HG02973 (cell line): ENCODE measurements around the gene DLGAP1.

Source experiments
- ATAC-seq: cut with Tn5 transposase; IDR thresholded peaks from one replicate; pipeline ENCODE4 v1.9.1; 2021; ENCODE audit warnings: moderate library complexity; ENCODE audit not compliant: unreplicated experiment

The DLGAP1 gene

GRCh38 chr18:3449512-3450011 is 1005.5 kb downstream of the DLGAP1 start:
- peak; percentile 11 for ATAC-seq

GRCh38 chr18:3448838-3449511 is 1006.1 kb downstream of the DLGAP1 start:
- peak; percentile 45 for ATAC-seq

GRCh38 chr18:3447895-3448837 is 1006.9 kb downstream of the DLGAP1 start:
- peak; percentile 62 for ATAC-seq

DNA sequence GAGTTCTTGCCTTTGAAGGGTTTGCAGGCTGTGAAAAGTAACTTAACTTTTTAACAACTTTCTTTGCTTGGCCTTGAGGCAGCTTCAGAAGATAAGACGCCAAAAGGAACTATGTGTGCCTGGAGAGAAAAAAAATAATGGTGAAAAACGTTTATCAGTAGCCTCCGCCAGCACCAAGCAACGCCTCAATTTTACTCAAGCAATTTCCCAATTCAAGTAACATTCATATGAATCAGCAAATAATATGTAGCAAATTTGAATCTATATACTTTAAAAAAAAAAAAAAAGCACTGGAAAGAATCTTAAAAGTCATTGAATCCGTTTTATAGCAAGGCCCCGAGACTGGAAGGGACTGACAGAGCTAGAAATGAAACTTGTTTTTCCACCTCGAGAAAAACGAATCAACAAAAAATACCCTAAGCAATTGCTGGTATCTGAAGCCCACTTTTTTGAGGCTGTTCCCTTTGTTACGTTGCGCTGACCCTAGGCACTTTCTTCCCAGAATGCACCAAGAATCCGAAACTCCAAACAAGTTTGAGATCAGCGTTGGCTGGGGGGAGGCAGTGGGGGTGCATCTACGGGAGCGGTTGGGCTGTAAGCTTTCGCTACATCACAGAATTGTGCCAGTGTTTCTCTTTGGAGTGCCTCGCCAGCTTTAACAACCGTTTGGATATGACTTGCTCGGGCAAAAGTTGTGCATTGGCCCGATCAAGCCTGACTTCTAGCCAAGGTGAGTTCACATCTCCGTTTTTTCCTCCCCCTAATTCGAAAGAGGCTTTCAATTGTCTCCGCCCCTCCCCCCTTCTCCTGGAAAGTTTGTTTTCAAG is 1007.8 kb downstream of the DLGAP1 start:
- no peak for ATAC-seq
